HG03565 (cell line): Measurements from ENCODE around the gene FIG4.
"Not testable (repeated sequence)": the region's sequence is repeated elsewhere in the genome, so short reads cannot be mapped to it uniquely, and the experiment has no call there.

Source experiments
- ATAC-seq: cut with Tn5 transposase; IDR thresholded peaks from one replicate; pipeline ENCODE4 v1.9.1; 2021; ENCODE audit warnings: mild to moderate bottlenecking, moderate library complexity; ENCODE audit not compliant: unreplicated experiment

FIG4 gene

DNA sequence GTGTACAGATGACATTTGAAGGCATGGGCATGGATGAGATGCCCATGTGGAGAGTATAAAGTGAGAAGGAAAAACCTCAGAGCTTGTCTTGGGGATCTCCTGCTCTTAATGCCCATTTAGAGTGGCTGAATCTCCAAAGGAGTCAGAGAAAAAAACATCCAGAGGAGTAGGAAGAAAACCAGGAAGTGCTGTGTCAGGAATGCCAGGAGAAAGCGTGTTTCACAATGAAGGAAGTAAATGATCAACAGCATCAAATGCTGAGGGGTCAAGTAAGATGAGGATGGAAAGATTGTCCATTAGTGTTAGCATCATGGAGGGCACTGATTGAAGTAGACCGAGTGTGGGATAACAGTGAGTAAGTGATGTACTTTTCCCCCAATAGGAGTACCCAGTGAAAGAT is 56.1 kb downstream of the FIG4 start:
- no peak for ATAC-seq

DNA sequence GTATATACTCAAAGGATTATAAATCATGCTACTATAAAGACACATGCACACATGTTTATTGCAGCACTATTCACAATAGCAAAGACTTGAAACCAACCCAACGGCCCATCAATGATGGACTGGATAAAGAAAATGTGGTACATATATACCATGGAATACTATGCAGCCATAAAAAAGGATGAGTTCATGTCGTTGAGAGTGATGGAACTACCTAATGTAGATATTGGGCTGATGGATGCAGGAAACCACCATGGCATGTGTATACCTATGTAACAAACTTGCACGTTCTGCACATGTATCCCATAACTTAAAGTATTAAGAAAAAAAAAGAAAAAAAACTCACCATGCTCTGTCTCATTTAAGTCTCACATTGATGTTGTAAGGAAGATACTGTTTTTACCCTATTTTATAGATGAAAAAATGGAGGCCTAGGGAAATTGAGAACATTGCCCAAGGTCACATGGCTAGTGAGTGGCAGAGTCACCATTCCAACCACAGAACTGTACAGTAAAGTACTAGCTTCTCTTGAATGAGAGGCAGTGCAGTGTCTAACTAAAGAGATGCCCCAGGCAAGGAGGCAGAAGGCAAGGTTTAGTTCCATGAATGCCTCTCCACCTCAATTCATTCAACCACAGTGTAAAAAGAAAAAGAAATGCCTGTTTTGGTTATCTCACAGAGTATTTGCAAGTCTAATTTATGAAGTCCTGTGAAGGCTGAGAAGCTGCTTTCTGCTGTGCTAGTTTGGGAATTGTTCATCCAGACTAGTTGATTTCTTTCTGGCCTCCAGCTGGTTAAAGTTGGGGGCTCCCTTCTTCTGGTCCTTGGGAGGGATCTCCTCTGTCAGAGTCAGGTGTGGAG is 68.2 kb downstream of the FIG4 start:
- no peak for ATAC-seq

DNA sequence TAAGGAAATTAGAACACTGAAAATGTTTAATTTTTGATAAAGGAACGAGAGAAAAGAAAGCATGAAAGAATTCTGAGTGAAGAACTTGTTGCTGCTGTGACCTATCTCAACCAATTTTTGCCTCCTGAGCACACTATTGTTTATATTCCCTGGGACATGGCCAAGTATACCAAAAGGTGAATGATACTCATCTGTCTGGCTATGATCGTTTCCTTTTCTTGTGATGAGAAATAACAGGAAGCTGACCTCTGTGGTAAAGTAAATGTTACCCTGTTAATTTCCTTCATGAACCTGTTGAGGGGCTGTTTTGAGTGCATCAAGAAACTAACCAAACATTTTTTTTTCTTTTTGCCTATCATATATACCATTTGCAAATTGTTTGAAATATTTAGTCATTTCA is 69.1 kb downstream of the FIG4 start:
- no peak for ATAC-seq

DNA sequence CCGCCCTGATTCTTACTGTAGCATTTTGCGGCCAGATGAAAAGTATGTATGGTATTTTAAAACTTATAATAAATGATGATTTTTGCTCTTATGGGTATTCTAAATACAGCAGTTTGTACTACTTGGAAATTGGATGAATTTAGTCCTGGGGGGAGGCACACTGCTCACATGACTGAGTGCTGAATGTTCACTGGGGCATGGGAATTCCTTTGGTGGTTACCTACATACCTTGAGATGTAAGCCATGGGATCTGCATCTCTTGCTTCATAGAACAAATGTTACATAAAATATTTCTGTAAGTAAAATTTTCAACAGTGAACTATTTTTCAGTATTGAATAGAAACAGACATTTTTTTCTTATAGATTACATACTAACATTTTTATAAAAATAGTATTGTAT is 71.1 kb downstream of the FIG4 start:
- no peak for ATAC-seq

DNA sequence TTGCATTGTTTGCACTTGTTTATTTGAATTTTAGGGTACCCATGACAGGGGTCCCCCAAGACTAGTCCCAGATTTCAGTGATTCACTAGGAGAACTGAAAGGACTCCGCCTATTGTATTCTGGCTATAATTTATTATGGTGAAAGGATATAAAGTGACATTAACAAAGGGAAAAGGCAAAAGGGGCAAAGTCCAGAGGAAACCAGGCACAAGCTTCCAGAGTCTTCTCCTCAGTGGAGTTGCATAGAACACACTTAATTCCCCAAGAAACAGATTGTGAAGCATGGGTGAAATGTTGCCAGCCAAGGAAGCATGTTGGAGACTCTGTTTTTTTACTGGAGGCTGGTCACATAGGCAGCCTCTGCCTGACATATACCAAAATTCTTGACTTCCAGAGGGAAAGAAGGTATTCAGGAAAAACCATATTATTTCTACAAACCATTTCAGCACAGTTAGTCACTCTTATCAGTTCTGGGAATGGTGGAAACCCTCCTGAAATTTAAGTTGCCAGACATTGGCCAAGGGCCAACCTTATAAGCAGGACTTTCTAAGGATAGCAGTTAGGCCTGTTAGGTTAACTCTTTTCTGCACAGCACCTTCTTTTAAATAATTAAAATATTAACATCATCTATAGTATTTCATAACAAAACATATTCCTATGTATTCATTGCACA is 71.8 kb downstream of the FIG4 start:
- ATAC-seq: no peak

DNA sequence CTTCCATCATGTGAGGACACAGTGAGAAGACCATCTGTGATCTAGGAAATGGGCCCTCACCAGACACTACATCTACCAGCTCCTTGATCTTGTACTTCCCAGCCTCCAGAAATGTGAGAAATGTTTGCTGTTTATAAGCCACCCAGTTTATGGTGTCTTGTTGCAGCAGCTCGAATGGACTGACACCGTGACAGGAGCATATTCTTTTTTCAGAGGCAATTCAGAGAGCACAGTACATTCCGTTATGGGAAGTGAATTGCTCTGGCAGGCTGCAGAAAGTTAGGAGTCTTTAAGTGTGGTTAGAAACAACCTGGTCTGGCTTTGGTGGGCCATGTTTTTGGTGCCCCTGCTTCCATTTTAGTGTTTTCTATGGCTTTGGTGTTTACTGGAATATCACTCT is 75.1 kb downstream of the FIG4 start:
- no peak for ATAC-seq

DNA sequence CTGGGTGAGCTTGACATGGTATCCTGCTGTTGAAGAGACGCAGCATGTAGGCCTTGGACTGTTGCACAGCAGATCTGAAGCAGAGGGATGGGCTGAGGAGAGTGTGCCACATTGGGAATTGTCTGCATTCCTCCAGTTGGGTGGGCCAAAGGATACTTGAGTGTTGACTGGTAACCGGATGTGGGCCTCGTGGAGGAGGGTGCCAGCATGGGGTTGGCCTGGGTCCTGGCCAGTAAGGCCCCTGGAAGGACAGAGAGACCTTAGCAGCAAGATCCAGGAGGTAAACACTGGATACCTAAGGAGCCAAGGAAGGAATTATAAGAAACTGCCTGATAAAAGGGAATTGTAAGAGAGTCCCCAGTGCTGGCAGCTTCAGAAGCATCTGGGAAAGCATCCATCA is 76.9 kb downstream of the FIG4 start:
- no peak for ATAC-seq

DNA sequence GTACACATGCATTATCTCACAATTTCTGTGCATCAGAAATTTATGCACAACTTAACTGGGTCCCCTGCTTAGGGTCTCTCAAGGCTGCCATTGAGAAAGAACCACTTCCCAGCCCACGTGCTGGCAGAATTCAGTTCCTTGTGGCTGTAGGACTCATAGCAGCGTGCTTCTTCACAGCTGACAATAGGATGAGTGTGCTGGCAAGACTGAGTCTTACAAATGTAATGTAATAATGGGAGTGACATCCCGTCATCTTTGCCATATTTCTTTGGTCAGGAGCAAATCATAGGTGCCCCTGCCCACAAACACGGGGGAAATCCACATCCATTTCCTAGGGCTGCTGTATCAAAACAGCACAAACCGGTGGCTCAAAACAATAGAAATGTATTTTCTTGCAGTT is 77.4 kb downstream of the FIG4 start:
- no peak for ATAC-seq

DNA sequence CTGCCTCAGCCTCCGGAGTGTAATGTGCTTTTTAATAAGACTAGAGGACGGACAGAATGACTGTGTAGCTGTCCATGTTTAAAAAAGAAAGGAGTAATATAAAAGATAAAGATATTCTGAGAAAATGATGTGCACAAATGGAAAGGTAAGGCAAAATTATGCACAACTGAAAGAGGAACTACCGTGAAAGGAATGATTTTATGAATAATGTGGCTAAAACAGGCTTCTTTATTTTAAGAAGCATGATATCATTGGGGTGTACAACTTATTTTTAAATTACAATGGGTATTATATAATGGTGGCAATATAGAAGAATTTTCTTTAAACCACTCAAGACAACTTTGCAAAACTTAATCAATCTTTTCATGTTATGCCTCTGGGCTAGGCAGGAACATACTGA is 78.1 kb downstream of the FIG4 start:
- ATAC-seq: no peak

DNA sequence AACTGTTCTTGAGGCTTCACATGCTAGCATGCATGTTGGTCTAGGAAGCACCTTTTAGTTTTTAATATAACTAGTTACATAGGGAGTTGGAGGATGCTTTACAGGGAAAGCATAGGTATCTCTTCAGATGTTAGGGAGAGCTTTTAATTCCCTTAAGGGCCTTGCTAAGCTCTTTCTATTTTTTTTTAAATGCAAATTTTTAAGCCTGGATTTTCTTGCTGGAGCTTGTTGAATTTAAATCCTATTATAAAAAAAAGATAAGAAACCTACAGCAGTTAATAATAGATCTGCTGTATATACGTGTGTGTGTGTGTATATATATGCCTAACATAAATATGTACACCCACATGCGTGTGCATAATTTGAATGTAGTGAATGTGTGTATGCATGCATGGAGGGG is 79.0 kb downstream of the FIG4 start:
- ATAC-seq: no peak

DNA sequence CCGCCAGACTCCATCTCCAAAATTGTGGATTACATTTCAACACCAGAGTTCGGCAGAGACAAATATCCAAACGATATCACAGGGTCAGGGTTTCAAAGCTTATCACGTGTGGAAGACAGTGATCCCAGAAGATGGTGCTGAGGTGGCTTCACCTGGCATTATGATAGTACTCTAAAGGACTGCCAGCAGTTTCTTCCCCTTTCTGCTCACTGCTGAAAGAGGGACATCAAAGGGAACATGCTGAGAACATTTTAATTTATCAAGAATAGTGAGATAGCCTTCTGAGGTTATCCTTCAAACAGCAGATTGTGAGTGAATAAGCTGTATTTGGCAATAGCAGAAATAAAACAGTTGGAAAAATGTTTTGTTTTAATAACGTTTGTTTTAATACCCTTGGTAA is 79.7 kb downstream of the FIG4 start:
- no peak for ATAC-seq

DNA sequence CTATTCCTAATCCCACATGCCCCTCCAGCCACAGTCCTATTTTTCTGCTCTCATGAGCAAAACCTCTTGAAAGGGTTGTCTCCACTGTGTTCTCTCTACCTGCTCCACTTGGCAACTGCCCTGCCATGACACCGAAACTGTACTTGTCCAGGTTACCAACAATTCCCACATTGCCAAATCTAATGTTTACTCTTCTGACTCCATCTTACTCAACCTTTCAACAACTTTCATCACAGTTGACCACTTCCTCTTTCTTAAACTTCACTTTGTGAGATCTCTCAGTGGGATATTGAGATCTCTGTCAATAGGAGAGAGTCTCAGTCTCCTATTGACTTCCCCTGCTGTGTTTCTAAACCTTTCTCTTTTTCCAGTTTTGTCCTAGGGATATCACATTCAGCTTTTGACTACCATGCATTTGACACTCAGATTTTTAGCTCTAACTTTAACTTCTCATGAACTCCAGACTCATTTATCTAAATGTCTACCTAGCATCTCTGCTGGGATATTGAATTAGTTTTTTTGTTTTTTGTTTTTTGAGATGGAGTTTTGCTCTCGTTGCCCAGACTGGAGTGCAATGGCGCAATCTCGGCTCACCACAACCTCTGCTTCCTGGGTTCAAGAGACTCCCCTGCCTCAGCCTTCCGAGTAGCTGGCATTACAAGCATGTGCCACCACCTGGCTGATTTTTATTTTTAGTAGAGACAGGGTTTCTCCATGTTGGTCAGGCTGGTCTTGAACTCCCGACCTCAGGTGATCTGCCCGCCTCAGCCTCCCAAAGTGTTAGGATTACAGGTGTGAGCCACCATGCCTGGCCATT is 81.1 kb downstream of the FIG4 start:
- not testable (repeated sequence) for ATAC-seq

DNA sequence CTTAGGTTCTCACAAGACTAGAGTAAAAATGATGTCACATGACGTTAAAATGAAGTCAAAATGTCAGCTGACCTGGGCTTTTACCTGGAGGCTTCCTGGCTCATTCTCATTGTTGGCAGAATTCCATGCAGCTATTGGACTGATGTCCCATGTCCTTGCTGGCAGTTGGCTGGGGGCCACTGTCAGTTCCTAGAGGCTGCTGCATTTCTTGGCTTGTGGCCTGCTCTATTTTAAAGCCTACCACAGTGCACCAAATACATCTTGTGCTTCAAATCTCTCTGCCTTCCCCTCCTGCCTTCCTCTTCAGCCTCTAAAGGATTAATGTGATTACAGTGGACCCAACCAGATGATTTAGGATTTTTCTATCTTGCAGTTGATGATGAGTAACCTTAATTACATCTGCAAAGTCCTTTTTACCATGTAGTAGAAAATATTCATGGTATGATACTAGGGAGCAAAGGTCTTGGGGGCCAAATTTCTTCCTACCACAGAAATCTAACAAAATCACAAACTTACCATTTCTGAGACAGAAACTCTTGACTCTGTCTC is 81.9 kb downstream of the FIG4 start:
- ATAC-seq: no peak

DNA sequence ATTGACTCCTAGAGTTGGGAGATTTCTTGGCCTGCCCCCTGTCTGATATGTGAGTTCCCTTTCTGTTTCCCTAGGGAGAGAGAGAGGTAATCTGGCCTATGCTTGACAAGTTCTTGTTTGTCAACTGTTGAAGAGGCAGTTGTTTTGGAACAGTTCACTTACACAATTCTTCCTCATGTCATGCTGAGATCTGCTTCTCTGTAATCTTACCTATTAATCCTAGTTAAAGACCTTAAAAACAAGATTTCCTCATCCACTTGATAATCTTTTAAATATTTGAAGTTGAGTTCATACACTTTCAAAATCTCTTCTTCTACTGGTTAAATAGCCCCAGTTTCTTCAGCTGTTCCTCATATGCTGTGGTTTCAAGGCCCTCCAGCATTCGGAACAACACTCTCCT is 89.9 kb downstream of the FIG4 start:
- ATAC-seq: no peak

DNA sequence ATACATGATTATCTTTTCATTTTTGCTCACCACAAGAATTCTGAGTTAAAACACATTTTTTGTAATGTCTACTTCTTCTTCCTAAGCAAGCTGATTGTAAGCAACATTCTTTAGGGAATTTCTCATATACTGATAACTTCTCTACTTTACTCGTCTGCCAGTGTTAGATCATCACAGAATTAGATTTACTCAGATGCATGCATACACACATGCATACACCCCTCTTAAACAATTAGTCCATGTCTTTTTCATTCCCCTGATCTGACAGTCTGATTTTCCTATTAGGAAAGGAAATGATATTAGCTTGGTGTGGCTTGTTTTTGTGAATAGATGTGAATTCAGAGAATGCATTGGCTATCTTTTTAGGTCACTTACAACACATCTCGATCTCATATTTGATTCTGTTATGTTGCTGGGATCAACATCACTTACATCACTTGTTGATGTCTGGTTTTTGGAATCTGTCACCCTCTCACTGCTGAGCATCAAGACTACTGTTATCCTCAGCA is 91.4 kb downstream of the FIG4 start:
- no peak for ATAC-seq

DNA sequence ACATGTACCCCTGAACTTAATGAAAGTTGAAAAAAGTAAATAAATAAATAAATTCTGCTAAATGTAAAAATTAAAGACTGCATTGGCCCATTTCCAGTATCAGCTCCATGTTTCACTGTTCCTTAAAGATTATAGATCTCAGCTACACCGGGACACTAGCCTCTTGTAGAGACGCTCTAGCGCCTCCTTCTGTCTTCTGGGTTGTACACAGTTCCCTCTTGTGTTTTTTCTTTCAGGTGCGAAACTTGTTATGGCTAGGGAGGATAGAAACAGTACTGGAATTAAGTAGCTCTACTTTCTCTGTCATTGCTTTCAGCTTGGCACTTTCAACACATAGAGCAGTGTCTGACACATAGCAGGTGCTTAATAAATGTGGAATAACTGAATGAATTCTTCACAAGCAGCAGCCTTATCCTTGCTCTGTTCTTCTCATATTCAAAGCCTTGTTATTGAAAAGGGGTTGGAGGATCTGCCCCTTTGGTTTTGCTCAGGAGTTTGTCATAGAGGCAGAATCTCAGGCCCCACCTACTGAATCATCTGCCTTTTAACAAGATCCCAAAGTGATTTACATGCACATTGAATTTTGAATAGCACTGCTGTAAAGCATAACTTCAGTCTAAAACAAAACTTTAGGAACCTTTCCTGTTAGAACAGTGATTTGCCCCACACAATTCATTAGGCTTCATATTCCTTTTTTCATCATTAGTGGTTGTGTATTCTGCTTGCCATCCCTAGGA is 92.3 kb downstream of the FIG4 start:
- ATAC-seq: no peak

DNA sequence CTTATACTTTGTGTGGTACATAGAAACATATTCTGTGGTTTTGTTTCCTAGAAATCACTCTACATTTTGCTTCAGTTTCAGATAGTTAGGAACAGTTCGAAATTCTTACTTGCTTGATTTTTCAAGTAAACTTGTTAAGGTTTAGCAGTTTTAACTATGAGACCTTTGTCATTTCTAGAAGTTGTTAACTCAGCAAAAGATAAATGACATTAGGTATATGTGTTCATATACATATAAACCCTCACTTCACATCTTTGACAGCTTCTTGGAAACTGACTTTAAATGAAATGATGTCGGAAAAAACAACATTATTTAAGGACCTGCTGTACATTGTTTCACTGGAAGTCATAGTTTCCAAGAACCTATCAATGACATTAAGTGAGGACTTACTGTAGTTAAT is 96.2 kb downstream of the FIG4 start:
- no peak for ATAC-seq

DNA sequence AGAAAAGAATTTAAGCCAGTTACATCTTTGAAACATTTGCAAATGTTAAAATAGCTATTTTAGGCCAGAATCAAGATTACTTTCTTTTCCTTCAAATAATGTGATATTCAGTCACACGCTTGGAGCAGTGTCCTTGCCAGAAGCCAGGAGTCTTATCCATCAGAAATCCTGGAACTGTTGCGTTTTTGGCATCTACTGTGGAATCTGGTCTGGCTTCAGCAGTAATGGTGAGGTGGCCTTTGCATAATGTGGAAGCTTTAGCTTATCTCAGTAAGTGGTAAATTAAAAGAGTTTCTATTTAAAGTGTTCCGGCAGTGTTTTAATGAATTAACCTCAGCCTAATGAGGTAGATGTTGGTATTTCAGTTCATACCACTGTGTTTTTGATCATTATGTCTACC is 97.6 kb downstream of the FIG4 start:
- no peak for ATAC-seq

DNA sequence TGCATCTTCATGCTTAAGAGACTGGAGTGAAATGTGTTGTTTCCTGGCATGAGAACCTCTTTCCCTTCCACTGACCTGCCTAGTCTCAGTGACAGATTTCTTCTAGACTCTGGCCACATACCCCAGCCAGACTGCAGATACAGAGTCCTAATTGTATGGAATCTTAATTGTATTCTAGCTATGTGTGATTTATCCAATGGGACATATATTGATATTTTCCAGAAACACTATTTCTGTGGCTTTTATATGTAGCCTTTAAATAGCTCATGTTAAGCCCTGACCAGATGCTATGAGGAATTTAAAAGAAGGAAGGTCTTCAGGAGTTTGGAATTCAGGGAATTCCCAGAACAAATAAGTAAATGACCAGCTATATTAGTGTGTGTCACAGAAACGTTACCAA is 99.0 kb downstream of the FIG4 start:
- no peak for ATAC-seq

DNA sequence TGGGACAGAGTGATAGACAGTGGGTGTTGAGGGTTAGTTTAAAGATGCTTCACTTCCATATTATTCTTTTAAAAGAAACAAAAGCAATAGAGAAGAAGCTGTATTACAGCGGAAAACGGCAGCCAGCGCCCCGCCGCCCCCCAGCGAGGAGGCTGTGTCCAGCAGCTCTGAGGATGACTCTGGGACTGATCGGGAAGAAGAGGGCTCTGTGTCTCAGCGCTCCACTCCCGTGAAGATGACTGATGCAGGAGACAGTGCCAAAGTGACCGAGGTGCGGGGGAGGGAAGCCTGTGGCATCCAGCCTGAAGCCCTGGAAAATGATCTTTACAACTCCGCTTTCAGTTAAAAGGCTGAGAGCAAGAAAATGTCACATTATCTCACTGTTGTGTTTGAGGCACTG is 100.2 kb downstream of the FIG4 start:
- ATAC-seq: no peak

DNA sequence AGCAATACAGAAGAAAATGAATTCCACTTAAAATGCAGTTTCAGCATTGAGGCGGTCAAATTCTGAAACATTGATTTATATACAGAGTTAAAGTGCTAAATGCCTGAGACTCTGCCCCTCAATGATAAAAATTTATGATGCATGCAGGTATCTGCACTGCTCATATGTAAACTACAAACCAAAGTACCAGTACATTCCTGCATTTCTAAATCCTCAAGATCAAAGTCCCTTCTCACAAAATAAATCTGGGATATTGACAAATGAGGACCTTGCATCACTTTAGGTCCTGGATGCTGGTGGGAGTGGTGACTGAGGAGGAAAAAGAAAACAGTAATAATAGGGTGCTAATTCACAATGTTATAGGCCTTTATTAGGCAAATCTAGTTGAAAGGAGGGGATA is 101.9 kb downstream of the FIG4 start:
- ATAC-seq: no peak
